ENCODE results near the gene FAU.

DNA sequence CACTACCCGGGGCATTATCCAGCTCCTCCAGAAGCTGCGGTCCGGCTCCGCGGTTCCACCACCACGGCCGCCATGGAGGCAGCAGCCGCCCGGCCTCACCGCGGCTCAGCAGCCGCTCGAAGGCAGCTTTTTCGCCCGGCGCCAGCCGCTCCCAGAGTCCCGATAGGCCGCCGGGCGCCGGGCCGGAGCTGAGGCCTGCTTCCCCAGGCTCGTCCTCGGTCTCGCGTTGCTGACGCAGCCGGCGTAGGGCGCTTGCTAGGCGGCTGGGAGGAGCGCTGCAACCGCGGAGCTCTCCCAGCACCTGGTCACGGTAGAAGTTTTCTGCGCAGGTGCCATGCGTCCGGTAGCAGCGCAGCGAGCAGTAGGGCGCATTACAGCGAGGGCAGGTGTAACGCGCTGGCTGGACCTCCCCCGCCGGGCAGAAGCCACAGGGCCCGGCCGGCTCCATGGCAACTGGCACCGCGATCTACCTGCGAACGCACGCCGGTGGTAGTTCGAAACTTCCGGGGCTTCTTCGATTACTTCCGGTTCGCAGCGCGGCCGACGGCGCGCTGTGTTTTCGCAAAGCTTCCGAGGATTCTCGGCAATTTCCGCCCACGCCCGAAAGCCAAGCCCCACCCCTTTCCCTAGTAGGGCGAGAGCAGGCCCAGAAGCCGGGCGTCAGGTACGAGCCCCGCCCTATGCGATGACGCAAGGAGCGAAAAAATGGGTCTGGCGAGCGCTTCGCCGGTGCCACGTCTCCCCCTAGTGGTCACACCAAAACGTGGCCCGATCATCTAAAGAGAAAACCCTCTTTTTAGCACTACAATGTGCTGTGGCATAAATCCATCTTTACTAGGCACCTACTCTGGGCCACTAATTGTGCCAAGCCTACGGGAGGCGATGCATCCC lies 4.5 kb downstream of the FAU start, which contains the start of gene ZNHIT2:
- TF ChIP-seq EZH2phosphoT487 (IDR thresholded peaks at IDR 0.05; ENCODE audit: borderline replicate concordance) (no peak), POLR2AphosphoS5 (IDR thresholded peaks at IDR 0.05; ENCODE audit: low read depth, low read length) (peak; percentile 75), POLR2A (IDR thresholded peaks at IDR 0.05; ENCODE audit: borderline replicate concordance, extremely low read depth, insufficient read depth, insufficient read length) (peak; percentile 87), EZH2 (IDR thresholded peaks at IDR 0.05) (no peak), RAD21 (IDR thresholded peaks at IDR 0.05; ENCODE audit: low read depth) (no peak), SIN3A (IDR thresholded peaks at IDR 0.05; ENCODE audit: low read depth) (no peak)
- TF ChIP-seq, protein P1, sequence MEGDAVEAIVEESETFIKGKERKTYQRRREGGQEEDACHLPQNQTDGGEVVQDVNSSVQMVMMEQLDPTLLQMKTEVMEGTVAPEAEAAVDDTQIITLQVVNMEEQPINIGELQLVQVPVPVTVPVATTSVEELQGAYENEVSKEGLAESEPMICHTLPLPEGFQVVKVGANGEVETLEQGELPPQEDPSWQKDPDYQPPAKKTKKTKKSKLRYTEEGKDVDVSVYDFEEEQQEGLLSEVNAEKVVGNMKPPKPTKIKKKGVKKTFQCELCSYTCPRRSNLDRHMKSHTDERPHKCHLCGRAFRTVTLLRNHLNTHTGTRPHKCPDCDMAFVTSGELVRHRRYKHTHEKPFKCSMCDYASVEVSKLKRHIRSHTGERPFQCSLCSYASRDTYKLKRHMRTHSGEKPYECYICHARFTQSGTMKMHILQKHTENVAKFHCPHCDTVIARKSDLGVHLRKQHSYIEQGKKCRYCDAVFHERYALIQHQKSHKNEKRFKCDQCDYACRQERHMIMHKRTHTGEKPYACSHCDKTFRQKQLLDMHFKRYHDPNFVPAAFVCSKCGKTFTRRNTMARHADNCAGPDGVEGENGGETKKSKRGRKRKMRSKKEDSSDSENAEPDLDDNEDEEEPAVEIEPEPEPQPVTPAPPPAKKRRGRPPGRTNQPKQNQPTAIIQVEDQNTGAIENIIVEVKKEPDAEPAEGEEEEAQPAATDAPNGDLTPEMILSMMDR (IDR thresholded peaks at IDR 0.05 in 2 of 3, conservative IDR thresholded peaks at IDR 0.05 in 1 of 3; ENCODE audit: borderline replicate concordance in 1 of 3, insufficient read depth in 1 of 3, low read depth in 2 of 3, low read length in 2 of 3), result peak in 2 of 3 experiments; percentile 83 to 93; a peak in 4 of 6 replicates

All from HCT116 (cell line).